ENCODE measurements around the gene ACTL9. TPM values are rescaled to one million over a fixed set of nuclear protein-coding genes. Genes with fewer than 3 reads are reported as not detected.
A peak's percentile ranks its signal among the peaks of the same experiment; 100 is the strongest.
"Not testable (repeated sequence)": the region's sequence is repeated elsewhere in the genome, so short reads cannot be mapped to it uniquely, and the experiment has no call there.

The ACTL9 gene
- polyA plus RNA-seq, 4 donors = not detected

GRCh38 chr19:8705742-8706141, 7.1 kb upstream of the ACTL9 start:
- Histone ChIP-seq H3K36me3 (ENCODE audit: control insufficient read depth in 3 of 3, insufficient read depth in 2 of 3, low read depth in 1 of 3, low read length in 3 of 3) (no peaks in the 10 kb centered on the region), H3K9me3 (ENCODE audit: control insufficient read depth in 2 of 2, insufficient read depth in 1 of 2, low read depth in 1 of 2, low read length in 1 of 2) (no peaks in the 10 kb centered on the region), H3K4me3 (ENCODE audit: low read depth in 1 of 3, low read length in 3 of 3) (no peak overlapping the region), H3K27ac (ENCODE audit: low read depth in 1 of 3, low read length in 2 of 3) (no peak overlapping the region), H3K27me3 (ENCODE audit: control insufficient read depth in 3 of 3, insufficient read depth in 3 of 3, low read length in 3 of 3) (no peaks in the 10 kb centered on the region), H3K4me1 (ENCODE audit: control insufficient read depth in 3 of 3, insufficient read depth in 2 of 3, low read depth in 1 of 3, low read length in 2 of 3) (no peaks in the 10 kb centered on the region)
- FAIRE-seq (no peak), DNase-seq (peak in 1 of 2 donors; percentile 5)
- WGBS, 3 donors = 31 to 42% (median 36%) methylated on average over 5 of the region's 5 CpGs

- DNase-seq; FAIRE-seq; H3K36me3 ChIP-seq (ENCODE audit: control insufficient read depth in 3 of 3, insufficient read depth in 2 of 3, low read depth in 1 of 3, low read length in 3 of 3); H3K9me3 ChIP-seq (ENCODE audit: control insufficient read depth in 2 of 2, insufficient read depth in 1 of 2, low read depth in 1 of 2, low read length in 1 of 2); H3K27ac ChIP-seq (ENCODE audit: low read depth in 1 of 3, low read length in 2 of 3); H3K4me1 ChIP-seq (ENCODE audit: control insufficient read depth in 3 of 3, insufficient read depth in 2 of 3, low read depth in 1 of 3, low read length in 2 of 3); H3K27me3 ChIP-seq (ENCODE audit: control insufficient read depth in 3 of 3, insufficient read depth in 3 of 3, low read length in 3 of 3); H3K4me3 ChIP-seq (ENCODE audit: low read depth in 1 of 3, low read length in 3 of 3): not testable (repeated sequence)
- WGBS, 3 donors = 82 to 84% (median 84%) methylated on average over 2 to 3 of the region's 3 CpGs
These were observed 6.7 kb upstream of the ACTL9 start for GRCh38 chr19:8705304-8705703.

GRCh38 chr19:8703223-8703622, 4.6 kb upstream of the ACTL9 start:
- no peak for FAIRE-seq
- DNase-seq = no peak
- H3K9me3 ChIP-seq (ENCODE audit: control insufficient read depth in 2 of 2, insufficient read depth in 1 of 2, low read depth in 1 of 2, low read length in 1 of 2) = no peaks in the 10 kb centered on the region

DNA sequence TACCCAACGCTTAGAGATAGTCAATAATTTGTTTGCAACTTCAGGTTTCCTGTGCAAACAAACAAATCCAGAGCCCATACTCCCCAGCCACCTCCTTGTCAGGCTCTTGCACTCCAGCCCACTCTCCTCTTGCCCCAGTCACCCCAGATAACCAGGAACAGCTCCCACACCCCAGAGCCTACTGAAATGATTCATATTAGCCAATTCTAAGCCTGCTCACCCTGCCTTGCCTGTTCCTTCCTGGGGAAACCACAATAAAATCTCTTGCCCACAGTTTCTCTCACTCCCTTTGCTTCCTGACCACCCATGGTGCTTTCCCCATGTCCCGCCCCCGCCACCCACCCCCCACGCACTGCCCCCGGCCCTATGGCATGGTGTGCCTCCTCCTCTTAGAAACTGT, 3.8 kb upstream of the ACTL9 start:
- Histone ChIP-seq H3K4me3 (ENCODE audit: low read depth in 1 of 3, low read length in 3 of 3) (no peak overlapping the region), H3K4me1 (ENCODE audit: control insufficient read depth in 3 of 3, insufficient read depth in 2 of 3, low read depth in 1 of 3, low read length in 2 of 3) (no peaks in the 10 kb centered on the region), H3K36me3 (ENCODE audit: control insufficient read depth in 3 of 3, insufficient read depth in 2 of 3, low read depth in 1 of 3, low read length in 3 of 3) (no peaks in the 10 kb centered on the region), H3K9me3 (ENCODE audit: control insufficient read depth in 2 of 2, insufficient read depth in 1 of 2, low read depth in 1 of 2, low read length in 1 of 2) (no peaks in the 10 kb centered on the region), H3K27me3 (ENCODE audit: control insufficient read depth in 3 of 3, insufficient read depth in 3 of 3, low read length in 3 of 3) (no peaks in the 10 kb centered on the region), H3K27ac (ENCODE audit: low read depth in 1 of 3, low read length in 2 of 3) (no peak overlapping the region)
- 39 to 59% (median 44%) methylated on average over 5 of the region's 5 CpGs for WGBS, 3 donors
- DNase-seq (no peak), FAIRE-seq (no peak)

More at GRCh38 chr19:8703223-8703622, 4.6 kb upstream of the ACTL9 start:
- H3K27ac ChIP-seq (ENCODE audit: low read depth in 1 of 3, low read length in 2 of 3) = no peak overlapping the region
- H3K36me3 ChIP-seq (ENCODE audit: control insufficient read depth in 3 of 3, insufficient read depth in 2 of 3, low read depth in 1 of 3, low read length in 3 of 3) = no peaks in the 10 kb centered on the region
- 36 to 59% (median 48%) methylated on average over 7 of the region's 7 CpGs for WGBS, 3 donors
- H3K4me1 ChIP-seq (ENCODE audit: control insufficient read depth in 3 of 3, insufficient read depth in 2 of 3, low read depth in 1 of 3, low read length in 2 of 3) = no peaks in the 10 kb centered on the region
- no peak overlapping the region for H3K4me3 ChIP-seq (ENCODE audit: low read depth in 1 of 3, low read length in 3 of 3)
- H3K27me3 ChIP-seq (ENCODE audit: control insufficient read depth in 3 of 3, insufficient read depth in 3 of 3, low read length in 3 of 3) = no peaks in the 10 kb centered on the region

DNA sequence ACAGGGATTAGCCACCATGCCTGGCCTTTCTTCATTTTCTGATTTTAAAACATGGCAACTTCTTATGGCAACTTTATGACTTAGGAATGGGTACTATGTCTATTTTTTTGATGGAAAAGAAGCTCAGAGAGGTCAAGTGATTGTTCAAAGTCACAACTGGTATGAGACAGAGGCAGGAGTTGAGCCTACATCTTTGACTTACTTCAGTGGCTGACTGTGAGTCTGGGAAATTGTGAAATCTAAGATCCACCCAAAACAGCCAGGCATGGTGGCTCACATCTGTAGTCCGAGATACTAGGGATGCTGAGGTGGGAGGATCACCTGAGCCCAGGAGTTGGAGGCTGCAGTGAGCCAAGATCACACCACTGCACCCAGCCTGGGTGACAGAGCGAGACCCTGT, 2.4 kb upstream of the ACTL9 start:
- WGBS, 3 donors = 71 to 79% (median 78%) methylated on average over 2 of the region's 2 CpGs

DNA sequence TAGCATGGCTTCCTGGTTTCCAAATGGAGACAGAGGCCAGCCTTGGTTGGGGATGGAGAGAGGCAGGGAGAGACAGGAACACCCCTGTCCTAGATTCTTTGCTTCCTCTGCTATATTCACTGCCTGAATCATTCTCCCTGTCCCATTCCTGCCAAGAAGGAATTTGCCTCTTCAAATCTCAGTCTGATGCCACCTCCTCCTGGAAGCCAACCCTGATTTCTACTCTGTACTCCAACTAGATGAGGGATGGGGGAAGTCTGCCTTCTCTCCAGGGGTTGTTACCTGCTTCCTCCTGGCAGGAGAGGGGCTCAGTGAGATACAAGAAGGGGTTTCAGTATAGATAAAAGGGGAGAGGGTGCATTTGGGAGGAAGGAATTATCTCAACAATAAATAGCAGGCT, 1.3 kb upstream of the ACTL9 start:
- no peak for DNase-seq
- H3K27ac ChIP-seq (ENCODE audit: low read depth in 1 of 3, low read length in 2 of 3) = no peak overlapping the region
- no peak overlapping the region for H3K4me3 ChIP-seq (ENCODE audit: low read depth in 1 of 3, low read length in 3 of 3)
- H3K36me3 ChIP-seq (ENCODE audit: control insufficient read depth in 3 of 3, insufficient read depth in 2 of 3, low read depth in 1 of 3, low read length in 3 of 3) = no peaks in the 10 kb centered on the region
- FAIRE-seq = no peak
- no peaks in the 10 kb centered on the region for H3K9me3 ChIP-seq (ENCODE audit: control insufficient read depth in 2 of 2, insufficient read depth in 1 of 2, low read depth in 1 of 2, low read length in 1 of 2)
- no peaks in the 10 kb centered on the region for H3K4me1 ChIP-seq (ENCODE audit: control insufficient read depth in 3 of 3, insufficient read depth in 2 of 3, low read depth in 1 of 3, low read length in 2 of 3)
- H3K27me3 ChIP-seq (ENCODE audit: control insufficient read depth in 3 of 3, insufficient read depth in 3 of 3, low read length in 3 of 3) = peaks cover 0 to 4% (median 0%) of the 10 kb centered on the region in 3 donors

More for the DNA sequence above, 2.4 kb upstream of the ACTL9 start:
- no peak overlapping the region for H3K4me3 ChIP-seq (ENCODE audit: low read depth in 1 of 3, low read length in 3 of 3)
- peaks cover 0 to 4% (median 0%) of the 10 kb centered on the region in 3 donors for H3K27me3 ChIP-seq (ENCODE audit: control insufficient read depth in 3 of 3, insufficient read depth in 3 of 3, low read length in 3 of 3)
- no peak for FAIRE-seq
- DNase-seq = no peak
- no peak overlapping the region for H3K27ac ChIP-seq (ENCODE audit: low read depth in 1 of 3, low read length in 2 of 3)
- no peaks in the 10 kb centered on the region for H3K36me3 ChIP-seq (ENCODE audit: control insufficient read depth in 3 of 3, insufficient read depth in 2 of 3, low read depth in 1 of 3, low read length in 3 of 3)
- no peaks in the 10 kb centered on the region for H3K9me3 ChIP-seq (ENCODE audit: control insufficient read depth in 2 of 2, insufficient read depth in 1 of 2, low read depth in 1 of 2, low read length in 1 of 2)
- no peaks in the 10 kb centered on the region for H3K4me1 ChIP-seq (ENCODE audit: control insufficient read depth in 3 of 3, insufficient read depth in 2 of 3, low read depth in 1 of 3, low read length in 2 of 3)

- no peak for DNase-seq
- no peaks in the 10 kb centered on the region for H3K36me3 ChIP-seq (ENCODE audit: control insufficient read depth in 3 of 3, insufficient read depth in 2 of 3, low read depth in 1 of 3, low read length in 3 of 3)
- no peak for FAIRE-seq
- peaks cover 0 to 4% (median 0%) of the 10 kb centered on the region in 3 donors for H3K27me3 ChIP-seq (ENCODE audit: control insufficient read depth in 3 of 3, insufficient read depth in 3 of 3, low read length in 3 of 3)
- WGBS, 3 donors = 66 to 77% (median 71%) methylated on average over 43 to 60 of the region's 60 CpGs
- no peak overlapping the region for H3K27ac ChIP-seq (ENCODE audit: low read depth in 1 of 3, low read length in 2 of 3)
- H3K4me3 ChIP-seq (ENCODE audit: low read depth in 1 of 3, low read length in 3 of 3) = no peak overlapping the region
- no peaks in the 10 kb centered on the region for H3K4me1 ChIP-seq (ENCODE audit: control insufficient read depth in 3 of 3, insufficient read depth in 2 of 3, low read depth in 1 of 3, low read length in 2 of 3)
- no peaks in the 10 kb centered on the region for H3K9me3 ChIP-seq (ENCODE audit: control insufficient read depth in 2 of 2, insufficient read depth in 1 of 2, low read depth in 1 of 2, low read length in 1 of 2)
These were observed 743 bp downstream of the ACTL9 start for GRCh38 chr19:8697671-8698432.

- Histone ChIP-seq H3K4me3 (ENCODE audit: low read depth in 1 of 3, low read length in 3 of 3) (no peak overlapping the region), H3K4me1 (ENCODE audit: control insufficient read depth in 3 of 3, insufficient read depth in 2 of 3, low read depth in 1 of 3, low read length in 2 of 3) (no peaks in the 10 kb centered on the region), H3K9me3 (ENCODE audit: control insufficient read depth in 2 of 2, insufficient read depth in 1 of 2, low read depth in 1 of 2, low read length in 1 of 2) (no peaks in the 10 kb centered on the region), H3K27me3 (ENCODE audit: control insufficient read depth in 3 of 3, insufficient read depth in 3 of 3, low read length in 3 of 3) (peaks cover 0 to 4% (median 0%) of the 10 kb centered on the region in 3 donors), H3K36me3 (ENCODE audit: control insufficient read depth in 3 of 3, insufficient read depth in 2 of 3, low read depth in 1 of 3, low read length in 3 of 3) (no peaks in the 10 kb centered on the region), H3K27ac (ENCODE audit: low read depth in 1 of 3, low read length in 2 of 3) (no peak overlapping the region)
- no peak for DNase-seq
- FAIRE-seq = no peak
- WGBS, 3 donors = 17 to 53% (median 50%) methylated on average over 1 of the region's 1 CpG
These were observed 1.6 kb downstream of the ACTL9 start for GRCh38 chr19:8696993-8697392.

DNA sequence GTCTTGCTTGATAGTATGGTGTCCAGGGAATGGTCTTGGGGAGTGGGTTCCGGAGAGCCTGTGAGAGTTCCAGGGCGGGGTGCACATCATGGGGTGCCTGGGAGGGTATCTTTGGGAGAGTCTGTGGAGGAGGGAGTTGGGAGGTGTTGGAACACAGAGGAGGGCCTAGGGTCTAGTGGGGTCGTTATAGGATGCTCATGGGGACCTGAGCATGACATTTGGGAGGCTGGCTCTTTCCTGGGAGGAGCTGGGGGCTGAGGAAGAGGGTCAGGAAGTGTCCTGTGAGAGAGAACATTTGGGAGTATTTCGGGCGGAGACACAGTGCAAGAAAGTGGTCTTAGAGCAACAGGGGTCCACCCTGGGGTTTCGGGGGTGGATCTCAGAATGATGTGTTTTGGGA, 2.7 kb downstream of the ACTL9 start:
- H3K27ac ChIP-seq (ENCODE audit: low read depth in 1 of 3, low read length in 2 of 3) = no peak overlapping the region
- WGBS, 3 donors = 70 to 72% (median 70%) methylated on average over 6 of the region's 6 CpGs
- no peaks in the 10 kb centered on the region for H3K4me1 ChIP-seq (ENCODE audit: control insufficient read depth in 3 of 3, insufficient read depth in 2 of 3, low read depth in 1 of 3, low read length in 2 of 3)
- H3K36me3 ChIP-seq (ENCODE audit: control insufficient read depth in 3 of 3, insufficient read depth in 2 of 3, low read depth in 1 of 3, low read length in 3 of 3) = no peaks in the 10 kb centered on the region
- no peak overlapping the region for H3K4me3 ChIP-seq (ENCODE audit: low read depth in 1 of 3, low read length in 3 of 3)
- no peak for DNase-seq
- H3K9me3 ChIP-seq (ENCODE audit: control insufficient read depth in 2 of 2, insufficient read depth in 1 of 2, low read depth in 1 of 2, low read length in 1 of 2) = no peaks in the 10 kb centered on the region
- FAIRE-seq = no peak
- peaks cover 0 to 4% (median 0%) of the 10 kb centered on the region in 3 donors for H3K27me3 ChIP-seq (ENCODE audit: control insufficient read depth in 3 of 3, insufficient read depth in 3 of 3, low read length in 3 of 3)
